RCC 7860 (cell line): ENCODE measurements around the gene DUOX1.
A peak's percentile ranks its signal among the peaks of the same experiment; 100 is the strongest.

Source experiments
- DNase-seq: peaks from one replicate; pipeline ENCODE4 v3.0.0-alpha.2; 2015; ENCODE audit warnings: low spot score
- FAIRE-seq: peaks from 2 replicates; lab custom pipeline; 2012; peaks lifted over from hg19 to GRCh38; lab: Jason Lieb, UNC

The DUOX1 gene

DNA sequence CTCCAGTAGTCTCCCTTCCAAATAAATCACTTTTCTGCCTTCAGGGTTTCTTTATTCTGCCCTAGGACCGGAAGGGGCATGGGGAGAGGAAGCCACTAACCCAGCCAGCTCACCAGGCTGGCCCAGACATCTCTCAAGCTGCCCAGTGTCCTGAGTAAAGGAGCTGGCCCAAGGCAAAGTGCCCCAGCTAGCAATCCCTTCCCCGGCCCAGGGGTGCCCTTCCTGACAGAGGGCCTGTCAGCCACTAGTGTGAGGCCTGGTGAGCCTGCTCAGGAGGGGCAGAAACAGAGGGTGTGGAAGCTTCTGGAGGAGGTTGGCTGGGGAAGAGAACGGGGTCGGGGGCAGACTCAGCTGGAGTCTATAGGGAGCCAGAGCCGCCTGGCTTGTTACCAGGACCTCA is 35.7 kb downstream of the DUOX1 start:
- no peak for FAIRE-seq
- no peak for DNase-seq

DNA sequence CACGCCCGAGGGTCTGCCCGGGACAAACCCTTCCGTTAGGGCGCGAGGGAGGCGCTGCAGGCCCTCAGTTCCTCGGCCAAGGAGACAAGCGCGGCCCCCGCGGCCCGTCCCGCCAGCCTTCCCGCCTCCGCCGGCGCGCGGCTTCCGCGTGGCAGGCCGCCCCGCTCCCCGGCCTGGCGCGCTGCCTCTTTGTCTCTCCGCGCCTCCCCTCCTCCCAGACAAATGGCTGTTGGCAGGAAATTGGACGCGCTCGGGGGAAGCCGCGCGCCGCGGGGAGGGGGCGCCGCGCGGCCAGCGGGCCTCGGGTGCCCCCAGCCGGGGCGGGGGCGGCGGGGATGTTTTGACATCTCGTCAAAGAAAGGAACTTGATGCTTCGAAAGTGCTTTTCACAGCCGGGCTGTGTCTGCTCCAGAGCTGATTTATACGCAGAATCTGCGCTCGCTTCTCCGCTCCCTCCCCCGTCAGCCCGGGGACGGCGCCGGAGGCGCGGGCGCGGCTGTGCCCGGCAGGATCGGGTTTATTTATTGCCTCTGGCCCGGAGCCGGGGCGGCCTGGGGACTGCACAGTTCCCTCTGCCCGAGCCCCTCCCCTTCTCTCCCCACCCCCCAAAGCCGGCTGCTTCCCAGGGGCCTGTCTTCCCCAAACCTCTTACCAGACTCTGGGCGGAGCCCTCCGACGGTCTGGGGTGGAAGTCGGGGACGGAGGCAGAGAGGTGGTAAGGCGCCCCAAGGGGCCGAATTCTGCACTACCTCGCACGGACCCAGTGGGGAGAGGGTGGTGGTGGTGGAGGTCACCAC is 37.2 kb downstream of the DUOX1 start:
- FAIRE-seq = no peak
- DNase-seq = peak; percentile 64

DNA sequence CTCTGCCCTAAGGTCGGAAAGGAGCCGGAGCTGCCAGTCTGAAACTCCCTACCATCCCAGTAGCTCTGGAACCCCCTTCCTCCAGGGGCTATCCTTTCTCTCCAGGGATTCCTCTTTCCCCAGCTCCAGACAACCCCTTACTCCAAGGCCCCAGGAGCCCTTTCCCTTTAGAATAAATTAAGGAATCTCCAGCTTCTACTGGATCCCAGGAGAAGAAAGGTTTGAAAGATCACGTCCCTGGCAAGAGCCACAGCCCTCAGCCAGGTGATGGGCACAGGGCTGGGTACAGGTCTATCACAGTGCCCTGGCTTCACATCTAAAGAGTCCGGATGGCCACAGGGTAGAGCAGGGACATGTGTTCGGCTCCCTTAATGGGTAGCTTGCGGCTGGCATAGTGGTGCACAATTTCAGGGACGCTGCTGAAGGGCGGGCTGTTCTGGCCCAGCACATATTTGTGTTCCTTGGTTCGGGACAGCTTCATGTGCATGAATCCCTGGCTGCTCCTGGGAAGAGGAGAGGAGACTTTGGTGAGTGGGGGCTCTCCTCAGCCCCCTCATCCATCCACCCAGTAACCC is 37.9 kb downstream of the DUOX1 start:
- DNase-seq = no peak
- no peak for FAIRE-seq

DNA sequence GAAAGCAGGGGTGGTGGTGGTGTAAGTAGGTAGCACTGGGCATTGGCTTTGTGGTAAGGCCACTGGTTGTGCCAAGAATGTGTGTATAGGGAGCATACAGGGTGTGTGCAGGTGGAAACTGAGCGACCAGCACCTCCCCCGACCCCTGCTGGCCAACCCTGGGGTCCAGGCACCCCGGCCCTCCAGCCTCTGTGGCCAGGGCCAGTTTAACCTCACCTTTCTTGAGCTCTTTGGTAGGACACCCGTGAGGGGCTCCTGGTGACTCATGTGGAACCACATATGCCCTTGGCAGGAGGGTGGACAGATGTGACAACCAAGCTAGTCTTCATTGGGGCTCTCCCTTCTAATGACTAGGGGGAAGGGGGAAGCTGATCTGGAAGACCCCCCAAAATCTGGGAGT is 38.5 kb downstream of the DUOX1 start:
- FAIRE-seq (no peak), DNase-seq (no peak)

DNA sequence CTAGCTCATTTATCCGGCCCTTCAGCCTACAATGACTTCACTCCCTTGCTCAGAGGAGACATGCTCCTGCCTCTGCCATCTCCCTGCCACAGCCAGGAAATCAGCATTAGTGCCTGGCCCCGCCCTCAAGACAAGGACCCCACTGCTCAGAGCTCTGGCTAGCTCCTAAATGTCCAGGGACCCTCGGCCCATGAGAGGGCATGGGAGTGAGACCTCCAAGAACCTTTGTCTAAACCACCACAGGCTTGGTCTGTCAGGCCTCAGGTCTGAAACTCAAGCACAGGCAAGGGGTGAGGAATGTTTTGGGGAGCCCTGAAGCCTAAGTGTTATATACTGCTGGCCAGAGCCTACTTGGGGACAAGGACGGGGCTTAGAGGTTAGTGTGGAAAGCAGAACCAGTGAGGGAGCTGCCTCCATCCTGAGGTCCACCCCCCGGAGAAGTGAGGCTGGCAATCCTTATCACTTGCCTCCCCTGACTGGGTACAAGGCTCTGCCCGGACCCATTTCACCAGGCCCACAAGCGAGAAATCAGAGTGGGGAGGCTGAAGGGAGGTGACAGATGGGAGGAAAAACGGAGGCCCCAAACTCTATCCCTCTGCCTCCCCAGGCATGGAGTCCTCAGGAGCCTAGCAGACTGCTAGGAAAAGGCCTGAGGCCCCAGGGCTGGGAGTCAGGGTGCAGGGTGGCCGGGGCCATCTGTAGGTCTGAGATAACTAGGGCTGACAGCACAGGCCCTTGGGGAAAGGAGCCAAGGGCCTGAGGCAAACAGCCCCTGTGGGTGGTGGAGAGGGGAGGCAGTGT is 39.2 kb downstream of the DUOX1 start:
- no peak for FAIRE-seq
- DNase-seq = no peak

DNA sequence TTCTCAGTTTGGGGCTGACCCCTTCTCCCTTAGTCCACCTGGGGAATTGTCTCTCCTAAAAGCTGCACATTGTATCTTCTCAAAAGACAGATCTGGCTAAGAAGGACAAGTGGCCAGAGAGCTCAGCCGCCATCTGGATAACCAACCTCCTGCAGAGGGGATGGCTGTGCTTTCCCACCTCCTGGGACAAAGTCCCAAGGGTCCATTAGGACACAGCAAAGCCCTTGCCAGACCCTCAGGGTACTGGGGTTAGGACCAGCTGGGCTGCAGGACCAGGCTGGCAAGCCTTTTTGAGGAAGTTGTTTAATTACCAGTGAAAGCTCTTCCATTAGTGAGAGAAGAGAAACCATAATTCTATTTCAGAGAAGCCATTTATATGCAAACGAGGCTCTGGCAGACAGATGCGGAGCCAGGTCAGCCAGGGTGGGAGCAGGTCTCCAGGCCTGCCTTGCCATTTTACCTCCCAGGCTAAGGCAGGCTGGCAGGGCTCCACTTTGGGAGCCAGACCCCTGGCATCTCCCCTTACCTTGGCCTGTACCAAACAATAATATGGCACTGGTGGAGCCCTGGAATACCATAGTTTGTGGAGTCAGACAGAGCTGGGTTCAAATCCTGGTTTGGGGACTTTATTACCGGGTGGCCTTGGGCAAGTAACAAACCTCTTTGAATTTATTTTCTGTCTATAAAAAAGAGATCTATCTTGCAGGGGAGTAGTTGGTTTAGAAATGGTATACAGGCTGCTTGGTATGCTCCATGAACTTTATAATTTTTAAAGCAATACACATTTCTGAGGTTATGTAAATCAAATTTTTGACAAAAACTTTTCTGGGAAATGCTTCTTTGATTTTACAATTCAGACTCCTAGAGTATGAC is 40.0 kb downstream of the DUOX1 start:
- DNase-seq = no peak
- no peak for FAIRE-seq

DNA sequence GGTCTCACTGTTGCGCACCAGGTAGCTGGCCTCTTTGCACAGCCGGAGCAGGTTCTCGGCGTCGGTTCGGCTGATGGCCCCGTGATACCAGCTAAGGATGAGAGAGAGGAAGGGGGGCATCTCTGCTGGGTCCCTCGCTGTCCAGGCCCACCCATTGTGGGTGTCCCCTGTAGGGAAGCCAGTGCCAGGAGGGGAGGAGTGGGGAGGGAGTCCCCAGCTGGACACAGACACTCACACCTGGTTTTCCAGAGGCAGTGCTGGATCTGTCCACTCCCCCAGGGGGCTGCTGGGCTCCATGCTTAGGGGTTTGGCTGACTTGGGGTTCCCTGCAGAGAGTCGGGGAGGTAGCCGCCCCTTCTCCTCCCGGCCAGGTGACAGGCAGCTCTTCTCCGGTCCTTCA is 42.1 kb downstream of the DUOX1 start:
- DNase-seq = no peak
- no peak for FAIRE-seq

DNA sequence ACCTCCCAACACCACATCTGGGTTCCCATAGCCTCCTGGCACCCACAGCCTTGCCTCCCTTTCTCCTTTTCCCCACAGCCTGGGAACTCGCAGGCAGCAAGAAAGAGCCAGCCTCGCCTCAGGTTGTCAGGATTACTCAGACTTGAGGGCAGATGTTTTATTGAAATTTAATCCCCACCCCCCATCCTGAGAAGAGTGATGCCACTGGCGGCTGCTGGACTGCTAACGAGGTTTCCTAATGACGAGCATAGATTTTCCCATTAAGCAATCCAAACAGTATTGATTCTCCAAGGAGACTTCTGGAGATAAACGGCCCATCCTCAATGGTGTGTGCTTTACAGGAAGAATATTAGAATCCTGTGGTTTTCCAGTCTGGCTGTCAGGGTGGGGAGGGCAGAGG is 44.3 kb downstream of the DUOX1 start:
- FAIRE-seq = no peak
- DNase-seq = no peak

DNA sequence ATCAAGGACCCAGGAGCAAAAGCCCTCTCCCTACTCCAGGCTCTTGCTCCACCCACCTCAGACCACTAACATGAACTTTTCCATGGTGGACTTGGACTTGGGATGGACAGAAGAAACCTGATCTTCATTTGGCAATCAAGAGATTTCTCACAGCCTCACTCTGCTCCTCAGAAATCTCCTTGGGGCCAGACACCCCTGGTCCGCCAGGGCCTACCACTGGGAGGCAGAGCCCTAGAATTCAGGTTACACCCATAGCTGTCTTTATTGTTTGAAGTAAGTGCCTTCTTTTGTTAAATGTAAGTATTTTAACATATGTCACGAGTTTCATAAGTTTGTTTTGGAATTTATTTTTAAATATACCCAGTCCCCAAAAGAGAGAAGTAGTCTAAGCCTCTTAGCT is 44.8 kb downstream of the DUOX1 start:
- DNase-seq = no peak
- FAIRE-seq = no peak

DNA sequence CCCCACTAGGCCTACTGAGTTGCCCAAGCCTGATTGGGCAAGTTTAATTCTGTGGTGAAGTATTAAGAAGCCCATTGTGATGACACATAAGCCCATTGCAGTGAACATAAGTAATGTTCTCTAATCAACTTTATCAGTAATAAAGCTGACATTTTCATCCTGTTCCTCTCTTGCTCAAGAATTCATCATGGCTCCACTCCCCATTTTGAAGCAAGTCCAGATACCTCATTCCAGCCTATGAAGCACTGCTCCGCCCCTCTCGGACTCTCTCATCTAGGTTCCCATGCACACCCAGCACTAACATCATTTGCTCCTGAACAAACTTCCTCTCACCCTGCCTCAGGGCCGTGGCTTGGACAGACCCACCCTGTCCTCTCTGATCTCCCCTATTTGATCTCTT is 47.5 kb downstream of the DUOX1 start:
- DNase-seq (no peak), FAIRE-seq (no peak)

DNA sequence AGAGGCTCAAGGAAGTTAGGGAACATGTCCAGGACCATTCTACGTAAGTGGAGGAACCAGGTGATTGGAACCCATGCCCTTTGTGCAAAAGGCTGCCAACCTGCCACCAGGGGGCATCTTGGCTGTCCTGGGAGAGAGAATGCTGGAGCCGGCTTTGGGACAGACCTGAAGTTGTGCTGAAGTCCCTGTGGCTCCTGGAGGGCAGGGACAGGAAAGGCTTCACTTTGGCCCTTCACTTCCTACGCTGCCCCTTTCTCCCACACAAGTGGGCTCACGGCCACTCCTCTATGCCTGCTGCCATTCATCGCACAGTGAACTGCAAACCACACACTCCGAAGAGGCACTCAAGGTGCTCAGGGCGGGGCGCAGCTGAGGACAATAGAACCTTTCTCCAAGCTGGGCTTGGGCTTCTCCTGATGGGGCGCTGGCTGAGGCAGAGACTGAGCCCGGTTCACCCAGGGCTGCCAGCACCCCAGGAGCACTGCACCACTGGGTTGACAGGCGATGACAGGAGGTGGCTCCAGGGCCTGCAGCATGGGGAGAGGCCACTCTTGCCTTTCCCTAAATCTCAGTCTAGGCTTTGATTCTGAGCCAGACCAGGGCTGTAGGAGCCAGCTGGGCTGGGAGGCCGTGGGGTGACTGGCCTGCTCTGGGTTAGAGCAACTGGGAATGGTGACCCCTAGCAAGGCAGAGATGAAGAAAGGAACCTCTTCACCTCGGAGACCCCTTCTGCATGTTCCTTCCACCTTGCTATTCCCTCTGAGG is 49.6 kb downstream of the DUOX1 start:
- FAIRE-seq (no peak), DNase-seq (no peak)

DNA sequence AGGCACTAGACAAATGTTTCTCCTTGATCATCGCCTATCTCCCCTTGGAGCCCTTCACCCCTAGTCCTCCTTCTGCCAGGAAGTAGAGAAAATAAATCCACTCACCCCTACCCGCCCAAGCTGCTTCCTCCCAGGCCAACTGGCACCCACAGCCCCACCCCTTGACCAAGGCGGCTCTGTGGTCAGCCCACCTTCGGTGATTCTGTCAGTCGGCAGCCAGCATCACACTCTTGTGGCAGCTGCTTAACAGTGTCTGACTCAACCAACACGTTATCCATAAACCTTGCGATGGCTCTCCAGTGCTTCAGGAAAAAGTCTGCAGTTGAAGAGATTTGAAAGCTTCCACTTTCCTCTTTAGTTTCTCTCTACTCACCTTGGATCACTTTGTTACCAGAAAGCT is 50.4 kb downstream of the DUOX1 start:
- peak; percentile 97 for FAIRE-seq
- peak; percentile 81 for DNase-seq

DNA sequence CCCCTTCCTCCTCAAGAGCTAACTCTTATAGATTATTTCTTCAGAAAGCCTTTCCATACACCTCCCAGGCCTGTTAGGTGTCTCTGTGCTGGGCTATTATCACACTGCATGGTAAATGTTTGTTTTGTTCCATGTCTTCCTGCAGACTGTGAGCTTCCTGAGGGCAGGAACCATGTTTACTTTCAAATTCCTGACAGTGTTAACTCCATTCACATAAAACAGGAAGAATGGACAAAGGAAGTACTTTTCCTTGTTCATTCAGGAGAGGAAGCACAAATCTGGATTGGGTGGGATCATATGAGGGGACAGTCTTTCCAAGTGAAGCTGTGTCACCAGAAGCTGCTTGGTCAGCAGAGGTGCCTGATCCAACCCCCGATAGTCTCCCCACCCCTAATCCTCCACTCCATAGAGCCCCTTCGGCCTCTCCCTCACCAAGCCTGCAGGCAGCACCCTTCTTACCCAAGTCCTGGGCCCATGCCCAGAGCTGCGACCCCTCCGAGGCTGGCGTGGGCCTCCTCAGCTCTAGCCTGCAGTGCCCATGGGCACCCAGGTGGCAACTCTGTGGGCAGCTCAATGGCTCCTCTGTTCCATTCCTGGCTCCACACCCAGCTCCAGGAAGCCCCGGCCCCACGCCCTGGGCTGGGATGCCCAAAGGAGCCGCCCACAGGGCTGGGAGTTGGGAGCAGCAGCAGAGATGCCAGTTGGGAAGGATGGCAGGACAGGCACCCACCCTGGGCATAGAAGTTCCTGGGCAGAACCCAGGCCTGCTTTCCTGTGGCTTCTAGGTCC is 51.0 kb downstream of the DUOX1 start:
- FAIRE-seq (no peak), DNase-seq (no peak)

DNA sequence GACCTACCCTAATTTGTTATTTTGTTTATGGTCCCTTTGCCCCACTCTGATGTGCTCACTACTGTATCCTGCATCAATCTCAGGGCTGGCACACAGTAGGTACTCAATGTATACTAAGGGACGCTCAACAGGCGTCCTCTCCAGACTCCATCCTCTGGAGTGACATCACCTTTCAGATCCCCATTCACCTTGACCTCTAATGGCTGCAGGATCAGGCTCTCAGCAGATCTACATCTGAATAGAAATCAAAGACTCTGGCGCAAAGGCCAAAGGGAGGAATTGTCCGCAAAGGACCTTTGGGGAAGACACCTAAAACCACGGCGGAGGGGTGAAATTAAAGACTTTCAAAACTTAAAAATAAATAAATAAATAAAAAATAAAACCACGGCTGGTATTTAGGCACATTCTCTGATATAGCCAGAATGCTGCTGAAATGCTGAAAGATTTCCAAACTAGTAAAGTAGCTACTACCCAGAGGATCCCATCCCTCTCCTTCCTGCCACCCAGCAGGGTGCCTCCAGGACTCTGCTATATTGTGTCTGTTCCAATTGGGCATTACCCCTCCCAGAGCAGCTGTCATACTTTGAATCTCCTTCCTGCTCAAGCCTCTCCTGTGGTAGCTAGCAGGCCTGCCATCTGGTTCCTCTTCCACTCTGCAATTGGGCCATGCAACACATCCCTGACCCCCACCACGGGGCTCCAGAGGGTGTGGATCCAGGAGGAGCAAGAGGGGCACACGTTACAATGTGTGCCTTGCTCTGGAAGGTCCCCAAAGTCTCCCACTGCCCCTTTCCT is 51.9 kb downstream of the DUOX1 start:
- FAIRE-seq = no peak
- no peak for DNase-seq

DNA sequence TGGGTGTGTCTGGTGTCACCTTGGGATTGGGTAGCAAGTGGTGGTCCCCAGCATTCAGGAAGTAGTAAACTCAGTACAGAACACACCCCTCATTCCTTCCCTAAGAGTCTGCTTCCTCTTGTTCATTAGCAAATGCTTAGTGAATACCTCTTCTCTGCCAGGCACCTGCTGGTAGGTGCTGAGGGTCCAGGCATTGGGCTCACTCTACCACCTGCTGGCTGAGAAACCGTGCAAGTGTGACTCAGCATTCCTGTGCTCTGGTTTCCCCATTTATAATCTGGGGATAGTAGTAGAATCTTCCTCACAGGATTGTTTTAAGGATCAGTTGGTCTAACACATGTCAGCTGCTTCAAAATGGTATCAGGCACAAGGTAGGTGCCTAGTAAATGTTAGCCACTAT is 53.2 kb downstream of the DUOX1 start:
- FAIRE-seq (no peak), DNase-seq (no peak)

DNA sequence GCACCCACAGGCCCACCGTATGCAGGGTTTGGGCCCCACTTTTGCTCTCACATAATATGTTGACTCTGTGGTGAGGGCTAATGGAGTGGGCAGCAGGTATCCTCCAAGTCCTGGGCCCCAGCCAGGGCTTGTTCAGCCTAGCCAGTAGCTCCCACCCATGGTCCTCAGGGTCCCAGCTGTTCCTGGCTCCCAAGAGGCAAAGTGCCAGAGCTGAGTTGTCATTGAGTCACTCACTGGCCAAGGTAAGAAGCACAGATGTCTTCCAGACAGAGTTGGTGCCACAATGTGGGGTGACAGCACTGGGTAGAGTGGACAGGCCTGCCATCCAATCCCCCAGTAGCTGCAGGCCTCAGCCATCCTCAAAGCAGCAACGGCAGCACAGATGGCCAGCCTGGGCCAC is 53.7 kb downstream of the DUOX1 start:
- no peak for DNase-seq
- no peak for FAIRE-seq

DNA sequence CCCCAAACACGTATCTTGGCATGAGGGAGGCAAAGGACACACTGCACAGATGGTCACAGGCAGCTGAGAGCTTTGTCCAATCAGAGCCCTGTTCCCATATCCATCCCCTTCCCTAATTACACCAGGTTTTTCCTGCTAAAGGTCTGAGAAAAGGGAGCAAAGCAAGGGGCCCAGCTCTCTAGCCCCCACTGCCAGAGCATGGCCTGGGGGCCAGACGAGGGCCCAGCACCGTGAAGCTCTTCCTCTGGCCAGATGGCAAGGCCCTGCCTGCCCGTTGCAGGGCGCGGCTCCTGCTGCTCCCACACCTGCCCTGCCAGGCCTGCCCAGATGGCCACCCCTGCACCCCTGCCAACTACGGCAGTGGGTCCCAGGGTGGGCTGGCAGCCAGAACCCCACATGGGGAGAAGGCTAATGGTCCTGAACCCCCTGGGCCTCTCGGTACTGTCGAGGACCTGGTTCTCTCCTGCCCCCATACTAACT is 54.8 kb downstream of the DUOX1 start:
- FAIRE-seq (no peak), DNase-seq (no peak)

DNA sequence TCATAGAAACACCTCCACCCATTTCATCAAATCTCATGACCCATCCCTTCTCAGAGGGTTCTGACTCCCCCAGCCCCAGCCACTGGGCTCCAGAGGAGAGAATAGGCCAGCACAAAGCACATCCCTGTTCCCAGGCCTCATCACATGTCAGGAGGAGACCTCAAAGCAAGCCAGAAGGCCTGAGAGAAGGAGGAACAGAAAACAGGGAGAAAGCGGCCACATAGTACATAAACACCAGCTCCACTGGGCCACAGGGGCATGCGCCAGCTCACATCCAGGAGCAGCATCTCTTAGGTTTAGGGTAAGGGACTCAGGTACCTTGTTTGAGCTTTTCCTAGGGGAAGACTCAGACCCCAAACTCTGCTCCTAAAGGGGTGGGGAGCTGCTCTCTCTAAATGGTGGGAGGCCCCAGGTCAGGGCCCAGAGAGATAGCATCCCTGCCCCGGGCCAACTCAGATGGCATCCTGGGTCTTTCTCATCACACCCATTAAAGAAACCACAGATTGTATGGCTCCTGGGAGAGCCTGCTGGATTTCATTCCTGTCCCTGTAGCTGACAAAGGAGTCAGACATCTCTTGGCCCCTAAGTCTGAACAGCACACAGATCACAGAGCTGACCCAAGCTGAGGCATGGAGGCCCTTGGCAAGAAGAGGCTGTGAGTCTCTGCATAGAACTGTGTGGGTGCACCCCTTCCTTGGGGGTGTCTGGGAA is 55.4 kb downstream of the DUOX1 start:
- DNase-seq = no peak
- FAIRE-seq = no peak
